ENCODE measurements around the gene KCTD16. TPM values are rescaled to one million over a fixed set of nuclear protein-coding genes. Genes with fewer than 3 reads are reported as not detected.

Gene KCTD16
- polyA plus RNA-seq, 1 of the 3 experiments (the other 2 are of a cell fraction), result 0.03 TPM

GRCh38 chr5:144374637-144375036 lies 204.0 kb downstream of the KCTD16 start:
- Histone ChIP-seq H3F3A (replicated peaks; ENCODE audit: insufficient read depth) (no peaks in the 10 kb centered on the region), H3K9ac (no peak overlapping the region), H3K36me3 (replicated peaks in 1 of 2; ENCODE audit: control insufficient read depth in 1 of 2, insufficient read depth in 2 of 2, low read length in 1 of 2) (no peaks in the 10 kb centered on the region), H3K27me3 (ENCODE audit: insufficient read depth) (no peaks in the 10 kb centered on the region), H3K4me2 (no peak overlapping the region), H3K4me3 (ENCODE audit: low read depth in 2 of 2, low read length in 1 of 2) (no peak overlapping the region), H3K9me2 (no peaks in the 10 kb centered on the region), H3K79me2 (ENCODE audit: insufficient read depth) (no peaks in the 10 kb centered on the region), H3K9me3 (no peaks in the 10 kb centered on the region), H3K27ac (ENCODE audit: low read depth in 2 of 2, low read length in 1 of 2) (no peak overlapping the region), H2AFZ (ENCODE audit: low read depth) (no peak overlapping the region), H4K20me1 (ENCODE audit: insufficient read depth) (no peaks in the 10 kb centered on the region), H3K4me1 (ENCODE audit: control insufficient read depth in 1 of 2, insufficient read depth in 2 of 2, low read depth in 1 of 2, low read length in 1 of 2) (peaks cover 0 to 13% of the 10 kb centered on the region in 2 experiments; a peak in 2 of 4 replicates)
- POLR2A ChIA-PET, result no interaction called here
- no peak for DNase-seq
- CTCF ChIA-PET, result interaction anchor here (1.9 kb wide), 1 partner anchor 10 kb away, joined by 6 read pairs; no protein-coding TSS in a partner anchor
- no peak for TF ChIP-seq MAX (IDR thresholded peaks at IDR 0.05; ENCODE audit: low read depth)
- no peak for TF ChIP-seq USF2 (IDR thresholded peaks at IDR 0.05; ENCODE audit: borderline replicate concordance, low read depth, low read length)
- TF ChIP-seq GABPA (IDR thresholded peaks at IDR 0.05; ENCODE audit: low read depth), result no peak
- TF ChIP-seq USF1 (IDR thresholded peaks at IDR 0.05; ENCODE audit: borderline replicate concordance, low read depth), result no peak
- TF ChIP-seq CTCF (IDR thresholded peaks at IDR 0.05), result no peak
- TF ChIP-seq TEAD4 (IDR thresholded peaks at IDR 0.05; ENCODE audit: borderline replicate concordance, insufficient read depth), result no peak
- no peak for TF ChIP-seq FOSL2 (IDR thresholded peaks at IDR 0.05; ENCODE audit: borderline replicate concordance, low read depth)
- TF ChIP-seq RXRA (IDR thresholded peaks at IDR 0.05; ENCODE audit: borderline replicate concordance, low read depth), result no peak
- TF ChIP-seq TCF12 (IDR thresholded peaks at IDR 0.05), result no peak
- TF ChIP-seq EP300 (IDR thresholded peaks at IDR 0.05; ENCODE audit: borderline replicate concordance in 1 of 2, low read depth in 1 of 2, low read length in 1 of 2), result no peak
- WGBS (ENCODE audit: low lambda C conversion rate), result 43% methylated on average over 1 of the region's 1 CpG

GRCh38 chr5:144377207-144377606 lies 206.5 kb downstream of the KCTD16 start:
- peak; percentile 36 for DNase-seq
- H3K36me3 ChIP-seq (replicated peaks in 1 of 2; ENCODE audit: control insufficient read depth in 1 of 2, insufficient read depth in 2 of 2, low read length in 1 of 2), result no peaks in the 10 kb centered on the region
- H3K27ac ChIP-seq (ENCODE audit: low read depth in 2 of 2, low read length in 1 of 2), result peak overlapping the region in 1 of 2 experiments; percentile 82; a peak in 2 of 4 replicates
- H3F3A ChIP-seq (replicated peaks; ENCODE audit: insufficient read depth), result no peaks in the 10 kb centered on the region
- H3K9ac ChIP-seq, result no peak overlapping the region
- POLR2A ChIA-PET, result interaction anchor here (0.6 kb wide), 1 partner anchor 89 kb away, joined by 3 read pairs; no protein-coding TSS in a partner anchor
- peaks cover 0 to 13% of the 10 kb centered on the region in 2 experiments; a peak in 2 of 4 replicates for H3K4me1 ChIP-seq (ENCODE audit: control insufficient read depth in 1 of 2, insufficient read depth in 2 of 2, low read depth in 1 of 2, low read length in 1 of 2)
- no peaks in the 10 kb centered on the region for H3K79me2 ChIP-seq (ENCODE audit: insufficient read depth)
- CTCF ChIA-PET, result interaction anchor here (1.1 to 1.9 kb wide), 3 partner anchors 13 to 173 kb away, joined by 3 to 8 read pairs (median 7); no protein-coding TSS in a partner anchor
- no peaks in the 10 kb centered on the region for H3K27me3 ChIP-seq (ENCODE audit: insufficient read depth)
- no peak overlapping the region for H2AFZ ChIP-seq (ENCODE audit: low read depth)
- H3K9me3 ChIP-seq, result no peaks in the 10 kb centered on the region
- no peak overlapping the region for H3K4me2 ChIP-seq
- no peaks in the 10 kb centered on the region for H3K9me2 ChIP-seq
- H4K20me1 ChIP-seq (ENCODE audit: insufficient read depth), result no peaks in the 10 kb centered on the region
- H3K4me3 ChIP-seq (ENCODE audit: low read depth in 2 of 2, low read length in 1 of 2), result no peak overlapping the region
- TF ChIP-seq ZBTB33 (IDR thresholded peaks at IDR 0.05; ENCODE audit: borderline replicate concordance, low read depth) (no peak), RFX5 (IDR thresholded peaks at IDR 0.05; ENCODE audit: low read length) (0 out of 2 replicates have a peak, but pooled peaks have one; percentile 50), EP300 (IDR thresholded peaks at IDR 0.05; ENCODE audit: borderline replicate concordance in 1 of 2, low read depth in 1 of 2, low read length in 1 of 2) (peak in 1 of 2 experiments; percentile 100; a peak in 2 of 4 replicates), SMC3 (IDR thresholded peaks at IDR 0.05; ENCODE audit: low read depth, low read length) (peak; percentile 10; the same call in 1 of the 2 replicates), CHD2 (IDR thresholded peaks at IDR 0.05; ENCODE audit: low read length, partially characterized antibody) (peak; percentile 91), NRF1 (IDR thresholded peaks at IDR 0.05; ENCODE audit: low read depth, low read length) (no peak), YY1 (IDR thresholded peaks at IDR 0.05; ENCODE audit: low read depth) (no peak), TCF12 (IDR thresholded peaks at IDR 0.05) (peak; percentile 53), GATA2 (CRISPR knock-in tag; IDR thresholded peaks at IDR 0.05) (peak; percentile 77), RCOR1 (IDR thresholded peaks at IDR 0.05; ENCODE audit: low read length) (peak; percentile 97), POLR2AphosphoS5 (IDR thresholded peaks at IDR 0.05; ENCODE audit: low read depth, low read length) (0 out of 2 replicates have a peak, but pooled peaks have one; percentile 41), MEF2A (IDR thresholded peaks at IDR 0.05; ENCODE audit: borderline replicate concordance, low read depth) (no peak), JUND (IDR thresholded peaks at IDR 0.05) (no peak), RAD21 (IDR thresholded peaks at IDR 0.05; ENCODE audit: low read length) (peak; percentile 41), EZH2phosphoT487 (IDR thresholded peaks at IDR 0.05; ENCODE audit: borderline replicate concordance, low read depth) (no peak), FOXJ3 (CRISPR knock-in tag; IDR thresholded peaks at IDR 0.05) (peak; percentile 68; the same call in 1 of the 2 replicates)

Data from SK-N-SH (cell line).